Activated naive CD4-positive, alpha-beta T cell treated with anti-CD3 and anti-CD28 coated beads, Interleukin-2, amount 50 U/mL, for 72 hours (primary cell): ENCODE measurements around the gene GXYLT1. TPM values are rescaled to one million over a fixed set of nuclear protein-coding genes. Genes with fewer than 3 reads are reported as not detected.

Source experiments
- ATAC-seq, 2 donors: fragments of 150-1000 bp; cut with Tn5 transposase; 2 replicates each; pipeline ENCODE4 v1.10.0; 2021; ENCODE audit warnings: mild to moderate bottlenecking in 2 of 2, moderate library complexity in 2 of 2
- DNase-seq, 2 donors: peaks; one replicate each; pipeline ENCODE4 v3.0.0; 2021 to 2022; ENCODE audit warnings: low spot score in 2 of 2
- H3K27ac Mint-ChIP-seq, 2 donors: one replicate each; pipeline ENCODE4 v1.8.0; 2022; ENCODE audit warnings: mild to moderate bottlenecking in 2 of 2, mixed read lengths in 2 of 2
- H3K36me3 Mint-ChIP-seq, 2 donors: one replicate each; pipeline ENCODE4 v1.8.0; 2022; ENCODE audit warnings: mixed read lengths in 2 of 2
- H3K9me3 Mint-ChIP-seq, 2 donors: one replicate each; pipeline ENCODE4 v1.8.0; 2022; ENCODE audit warnings: mixed read lengths in 2 of 2
- total RNA-seq, 2 donors: library from RNA; stranded (reverse); gene quantifications; one replicate each; pipeline ENCODE4 v1.2.3, GENCODE V29; 2022

GXYLT1 gene
- total RNA-seq, 2 donors from 2014 or later: 7.0 to 8.8 TPM

GRCh38 chr12:42162965-42163364 lies 18.3 kb upstream of the GXYLT1 start:
- no peak overlapping the region for H3K27ac Mint-ChIP-seq
- H3K9me3 Mint-ChIP-seq: no peaks in the 10 kb centered on the region
- DNase-seq: no peak
- no peaks in the 10 kb centered on the region for H3K36me3 Mint-ChIP-seq
- no peak for ATAC-seq

GRCh38 chr12:42162193-42162592 lies 17.5 kb upstream of the GXYLT1 start:
- H3K36me3 Mint-ChIP-seq: no peaks in the 10 kb centered on the region
- ATAC-seq (no peak), DNase-seq (no peak)
- no peaks in the 10 kb centered on the region for H3K9me3 Mint-ChIP-seq
- peak overlapping the region in 1 of 2 donors; percentile 44 for H3K27ac Mint-ChIP-seq

- no peak for DNase-seq
- H3K9me3 Mint-ChIP-seq: no peaks in the 10 kb centered on the region
- no peak overlapping the region for H3K27ac Mint-ChIP-seq
- ATAC-seq: no peak
- no peaks in the 10 kb centered on the region for H3K36me3 Mint-ChIP-seq
Measured at GRCh38 chr12:42161529-42161928, 16.9 kb upstream of the GXYLT1 start.

GRCh38 chr12:42156232-42156631 lies 11.6 kb upstream of the GXYLT1 start:
- Mint-ChIP-seq H3K36me3 (no peaks in the 10 kb centered on the region), H3K27ac (no peak overlapping the region), H3K9me3 (no peaks in the 10 kb centered on the region)
- ATAC-seq (no peak), DNase-seq (no peak)

GRCh38 chr12:42145552-42146215 lies 1.0 kb upstream of the GXYLT1 start:
- Mint-ChIP-seq H3K27ac (peak overlapping the region; percentile 70 to 90), H3K36me3 (peaks cover 0 to 16% of the 10 kb centered on the region in 2 donors), H3K9me3 (no peaks in the 10 kb centered on the region)
- no peak for DNase-seq
- ATAC-seq: no peak

- H3K27ac Mint-ChIP-seq: peak overlapping the region; percentile 70 to 90
- DNase-seq: no peak
- peaks cover 0 to 16% of the 10 kb centered on the region in 2 donors for H3K36me3 Mint-ChIP-seq
- no peaks in the 10 kb centered on the region for H3K9me3 Mint-ChIP-seq
- ATAC-seq: no peak
Measured at GRCh38 chr12:42145197-42145549, 499 bp upstream of the GXYLT1 start.

- no peaks in the 10 kb centered on the region for H3K9me3 Mint-ChIP-seq
- ATAC-seq (no peak), DNase-seq (no peak)
- H3K27ac Mint-ChIP-seq: peak overlapping the region; percentile 86 to 98
- H3K36me3 Mint-ChIP-seq: peaks cover 0 to 16% of the 10 kb centered on the region in 2 donors
Measured at GRCh38 chr12:42144158-42144407, 591 bp downstream of the GXYLT1 start.

- DNase-seq (no peak), ATAC-seq (no peak)
- peak overlapping the region; percentile 86 to 98 for H3K27ac Mint-ChIP-seq
- no peaks in the 10 kb centered on the region for H3K9me3 Mint-ChIP-seq
- H3K36me3 Mint-ChIP-seq: peaks cover 0 to 16% of the 10 kb centered on the region in 2 donors
Measured at GRCh38 chr12:42143452-42144157, 1.1 kb downstream of the GXYLT1 start.

GRCh38 chr12:42141981-42142606 lies 2.6 kb downstream of the GXYLT1 start:
- Mint-ChIP-seq H3K36me3 (peaks cover 0 to 16% of the 10 kb centered on the region in 2 donors), H3K9me3 (no peaks in the 10 kb centered on the region), H3K27ac (no peak overlapping the region)
- ATAC-seq (no peak), DNase-seq (no peak)

GRCh38 chr12:42140901-42141300 lies 3.8 kb downstream of the GXYLT1 start:
- ATAC-seq: no peak
- no peak overlapping the region for H3K27ac Mint-ChIP-seq
- no peak for DNase-seq
- H3K9me3 Mint-ChIP-seq: no peaks in the 10 kb centered on the region
- peaks cover 0 to 16% of the 10 kb centered on the region in 2 donors for H3K36me3 Mint-ChIP-seq

GRCh38 chr12:42135259-42135814 lies 9.3 kb downstream of the GXYLT1 start:
- ATAC-seq: no peak
- H3K27ac Mint-ChIP-seq: no peak overlapping the region
- DNase-seq: no peak
- H3K9me3 Mint-ChIP-seq: no peaks in the 10 kb centered on the region
- no peaks in the 10 kb centered on the region for H3K36me3 Mint-ChIP-seq

- H3K9me3 Mint-ChIP-seq: no peaks in the 10 kb centered on the region
- ATAC-seq (peak in 1 of 2 donors; percentile 71), DNase-seq (no peak)
- H3K36me3 Mint-ChIP-seq: no peaks in the 10 kb centered on the region
- no peak overlapping the region for H3K27ac Mint-ChIP-seq
Measured at GRCh38 chr12:42130672-42131402, 13.8 kb downstream of the GXYLT1 start.

- no peak for DNase-seq
- Mint-ChIP-seq H3K9me3 (no peaks in the 10 kb centered on the region), H3K27ac (no peak overlapping the region), H3K36me3 (no peaks in the 10 kb centered on the region)
- ATAC-seq: no peak
Measured at GRCh38 chr12:42129595-42130204, 15.0 kb downstream of the GXYLT1 start.

- no peak for DNase-seq
- Mint-ChIP-seq H3K36me3 (no peaks in the 10 kb centered on the region), H3K27ac (no peak overlapping the region), H3K9me3 (no peaks in the 10 kb centered on the region)
- no peak for ATAC-seq
Measured at GRCh38 chr12:42128888-42129287, 15.8 kb downstream of the GXYLT1 start.

GRCh38 chr12:42128327-42128726 lies 16.3 kb downstream of the GXYLT1 start:
- no peaks in the 10 kb centered on the region for H3K36me3 Mint-ChIP-seq
- no peak overlapping the region for H3K27ac Mint-ChIP-seq
- H3K9me3 Mint-ChIP-seq: no peaks in the 10 kb centered on the region
- DNase-seq (no peak), ATAC-seq (peak; percentile 46 to 47)

GRCh38 chr12:42126963-42127362 lies 17.7 kb downstream of the GXYLT1 start:
- DNase-seq (no peak), ATAC-seq (no peak)
- Mint-ChIP-seq H3K36me3 (no peaks in the 10 kb centered on the region), H3K27ac (no peak overlapping the region), H3K9me3 (no peaks in the 10 kb centered on the region)

GRCh38 chr12:42125388-42125767 lies 19.3 kb downstream of the GXYLT1 start:
- DNase-seq: no peak
- Mint-ChIP-seq H3K9me3 (no peaks in the 10 kb centered on the region), H3K36me3 (no peaks in the 10 kb centered on the region), H3K27ac (no peak overlapping the region)
- peak in 1 of 2 donors; percentile 26 for ATAC-seq
